ENCODE measurements around the gene RCAN1. TPM values are rescaled to one million over a fixed set of nuclear protein-coding genes. Genes with fewer than 3 reads are reported as not detected.
"Not testable (repeated sequence)": the region's sequence is repeated elsewhere in the genome, so short reads cannot be mapped to it uniquely, and the experiment has no call there.

The RCAN1 gene
- total RNA-seq, 1 donor from 2014 or later: 8.7 TPM

DNA sequence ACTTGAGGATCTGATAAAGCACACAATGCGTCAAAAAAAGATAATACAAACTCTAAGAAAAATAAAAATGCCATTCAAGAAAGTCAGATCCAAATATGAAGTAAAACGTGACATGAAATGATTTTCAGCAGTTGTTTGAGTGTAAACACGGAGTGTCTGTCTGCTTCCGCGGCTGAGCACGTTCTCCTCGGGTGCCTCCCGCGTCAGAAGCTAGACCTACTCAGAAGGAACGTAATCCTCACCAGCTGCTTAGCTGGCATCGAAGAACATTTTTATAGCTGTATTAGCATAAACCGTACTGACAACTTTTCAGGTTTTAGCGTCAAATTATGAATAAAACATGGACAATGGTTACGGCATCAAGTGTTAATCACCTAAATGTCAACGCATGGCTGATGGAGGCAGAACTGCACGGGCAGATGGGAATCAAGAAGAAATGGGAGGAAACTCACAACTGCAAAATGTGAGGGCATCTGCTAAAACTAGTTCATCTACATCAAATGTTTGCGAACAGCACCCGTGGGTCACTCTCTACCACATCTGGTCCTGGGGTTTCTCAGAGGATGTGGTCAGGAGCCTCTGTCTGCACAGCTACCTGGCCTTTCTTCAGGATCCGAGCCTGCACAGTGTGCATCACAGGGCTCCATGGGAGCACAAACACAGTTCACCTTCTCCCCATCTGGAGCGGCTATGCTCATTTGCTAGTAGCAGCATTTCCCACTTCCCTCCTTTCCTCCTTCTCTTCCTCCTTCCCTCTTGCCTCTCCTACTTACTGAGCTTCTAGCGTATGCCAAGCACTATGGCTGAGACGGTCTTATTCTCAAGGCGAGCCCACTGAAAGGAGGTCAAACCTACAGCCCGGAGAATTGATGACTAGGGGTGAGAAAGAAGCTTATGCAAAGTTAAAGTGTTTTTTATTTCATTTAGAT lies 40.0 kb downstream of the RCAN1 start:
- intact Hi-C loops (cut with micrococcal nuclease): no loop called here

DNA sequence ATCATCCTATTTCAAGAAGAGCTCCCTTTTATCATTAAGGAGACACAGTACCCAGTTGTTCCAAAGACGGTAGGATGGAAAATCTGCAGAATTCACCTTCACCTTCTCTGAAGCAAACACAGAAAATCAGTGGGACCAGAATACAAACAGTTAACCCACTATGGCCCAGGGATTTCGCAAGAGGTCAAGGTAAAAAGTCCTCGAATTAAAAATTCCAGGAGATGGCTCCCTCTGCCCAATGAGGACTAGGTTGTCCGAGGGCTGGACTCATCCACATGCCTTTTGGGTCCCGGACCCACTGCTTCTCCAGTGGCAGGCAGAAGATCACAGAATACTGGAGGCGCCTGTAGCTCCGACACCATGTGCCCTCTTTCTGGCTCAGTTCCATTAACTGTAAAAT lies 42.9 kb downstream of the RCAN1 start:
- intact Hi-C loops (cut with micrococcal nuclease): no loop called here

DNA sequence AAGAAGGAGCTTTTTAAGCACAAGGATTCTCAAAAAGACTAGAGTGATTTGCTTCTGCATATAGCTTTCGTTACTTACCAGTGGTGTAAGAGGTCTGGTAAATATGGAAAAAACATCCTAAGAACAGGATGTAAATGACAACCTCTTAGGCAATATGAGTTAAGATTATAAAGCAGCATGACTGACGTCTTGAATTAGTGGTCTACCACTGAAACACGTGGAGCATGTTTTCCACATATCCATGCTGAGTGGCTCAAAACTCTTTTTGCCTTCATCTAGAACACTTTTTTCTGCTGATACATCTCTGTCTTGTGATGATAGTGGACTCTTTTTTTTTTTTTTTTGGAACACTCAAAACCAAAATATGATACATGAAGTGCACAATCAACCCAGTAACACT lies 44.6 kb downstream of the RCAN1 start:
- intact Hi-C loops (cut with micrococcal nuclease): no loop called here

DNA sequence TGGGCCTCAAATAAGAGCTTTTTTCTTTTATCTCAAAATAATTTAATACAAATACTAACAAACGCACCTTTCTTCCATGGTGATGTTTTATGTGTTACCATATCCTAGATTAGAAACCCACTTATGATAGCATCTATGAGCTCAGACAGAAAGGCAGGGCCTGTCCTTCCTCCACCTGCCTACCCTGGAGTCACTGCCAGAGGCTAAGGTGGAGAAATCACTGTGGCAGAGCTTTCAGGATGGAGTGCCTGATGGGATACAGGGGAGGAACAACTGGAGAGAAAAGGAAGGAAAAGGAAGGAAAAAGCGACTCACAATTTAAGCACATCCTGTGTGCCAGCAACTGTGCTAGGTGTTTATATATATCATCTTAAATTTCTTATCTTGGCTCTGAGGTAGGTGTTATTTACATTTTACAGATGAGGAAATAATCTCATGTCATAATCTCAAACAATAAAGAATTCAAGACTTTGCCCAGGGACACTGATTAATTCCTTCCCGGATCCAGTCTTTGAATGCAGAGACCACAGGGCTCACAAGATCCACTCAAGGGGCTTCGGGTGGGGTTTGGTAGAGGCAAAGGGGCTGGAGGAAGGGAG lies 45.4 kb downstream of the RCAN1 start:
- intact Hi-C loops (cut with micrococcal nuclease): no loop called here

DNA sequence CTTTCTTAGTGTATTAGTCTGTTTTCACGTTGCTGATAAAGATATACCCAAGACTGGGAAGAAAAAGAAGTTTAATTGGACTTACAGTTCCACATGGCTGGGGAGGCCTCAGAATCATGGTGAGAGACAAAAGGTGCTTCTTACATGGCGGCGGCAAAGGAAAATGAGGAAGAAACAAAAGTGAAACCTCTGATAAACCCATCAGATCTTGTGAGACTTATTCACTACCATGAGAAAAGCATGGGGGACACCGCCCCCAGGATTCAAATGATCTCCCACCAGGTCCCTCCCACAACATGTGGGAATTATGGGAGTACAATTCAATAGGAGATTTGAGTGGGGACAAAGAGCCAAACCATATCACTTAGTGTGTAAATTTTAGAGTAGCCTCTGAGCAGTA lies 46.1 kb downstream of the RCAN1 start:
- intact Hi-C loops (cut with micrococcal nuclease): not testable (repeated sequence)

DNA sequence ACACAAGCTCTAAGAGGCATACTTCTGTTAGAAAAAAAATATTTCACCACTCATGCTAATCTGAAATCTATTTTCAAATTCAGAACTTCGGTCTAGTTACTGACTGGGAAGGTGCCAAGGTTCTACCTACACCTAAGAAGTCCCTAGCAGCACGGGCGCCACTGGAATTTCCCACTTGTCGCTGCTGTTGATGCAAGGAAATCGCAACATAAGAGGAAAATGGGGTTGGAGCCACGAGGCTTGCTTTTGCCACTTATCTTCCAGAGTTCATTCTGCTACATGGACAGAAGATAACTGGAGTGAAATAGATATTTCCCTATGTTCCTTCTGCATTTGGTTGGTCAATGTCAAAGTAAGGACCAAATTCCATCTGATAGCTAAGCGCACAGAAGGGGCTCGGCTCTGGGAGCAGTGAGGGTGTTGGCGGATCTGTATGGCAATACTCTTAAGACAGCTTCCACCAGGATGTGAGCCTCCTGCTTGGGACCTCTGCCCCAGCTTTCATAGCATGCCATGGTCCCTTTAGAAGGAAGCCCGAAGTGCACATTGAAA lies 47.2 kb downstream of the RCAN1 start:
- intact Hi-C loops (cut with micrococcal nuclease): no loop called here

DNA sequence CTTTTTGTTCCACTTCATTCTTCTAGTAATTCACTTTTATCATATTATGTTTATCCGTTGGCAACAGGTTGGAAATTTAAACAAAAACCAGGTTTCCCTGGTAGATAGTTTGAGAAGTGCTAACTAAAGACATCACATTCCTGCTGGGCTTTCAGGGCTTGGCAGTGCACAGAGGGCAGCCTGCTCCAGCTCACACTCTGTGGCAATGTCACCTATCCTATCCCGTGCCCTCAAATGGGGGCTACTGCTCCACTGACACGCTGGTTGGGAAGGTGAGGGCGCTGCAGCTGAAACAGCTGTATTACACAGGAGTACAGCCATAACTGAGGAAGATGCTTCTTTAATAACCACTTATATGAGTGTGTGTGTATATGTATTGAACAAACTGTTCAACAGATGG lies 49.7 kb downstream of the RCAN1 start:
- intact Hi-C loops (cut with micrococcal nuclease): no loop called here

DNA sequence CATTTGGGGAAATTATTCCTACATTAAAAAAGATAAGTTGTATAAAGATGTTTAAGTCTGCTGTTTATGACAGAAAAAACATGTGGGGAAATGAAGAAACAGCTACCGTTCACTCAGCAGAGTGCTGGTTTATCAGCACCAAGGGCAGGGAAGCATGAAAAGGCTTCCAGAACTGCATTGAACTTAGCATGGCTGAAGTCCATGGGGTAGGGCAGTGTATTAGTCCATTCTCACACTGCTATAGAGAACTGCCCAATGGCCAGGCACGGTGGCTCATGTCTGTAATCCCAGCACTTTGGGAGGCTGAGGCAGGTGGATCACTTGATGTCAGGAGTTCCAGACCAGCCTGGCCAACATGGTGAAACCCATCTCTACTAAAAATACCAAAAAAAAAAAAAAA lies 51.5 kb downstream of the RCAN1 start:
- intact Hi-C loops (cut with micrococcal nuclease): not testable (repeated sequence)

DNA sequence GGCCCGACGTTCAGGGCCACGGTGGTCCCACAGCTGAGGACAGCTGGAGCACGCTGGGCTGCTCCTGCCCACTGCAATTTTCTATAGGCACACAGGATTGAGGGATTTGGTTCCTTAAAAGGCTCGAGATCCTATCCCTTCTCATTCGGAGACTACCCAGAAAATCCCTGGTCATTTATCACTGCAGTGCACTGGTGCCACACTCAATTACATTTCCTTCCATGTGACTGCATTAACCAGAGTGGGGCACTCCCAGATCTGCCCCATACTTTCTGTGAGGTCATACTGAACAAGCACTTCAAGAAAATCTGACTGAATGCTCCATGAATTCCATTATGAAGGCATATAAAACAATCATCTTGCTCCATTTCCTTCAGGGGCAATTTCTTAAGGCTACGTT lies 53.1 kb downstream of the RCAN1 start:
- intact Hi-C loops (cut with micrococcal nuclease): no loop called here

DNA sequence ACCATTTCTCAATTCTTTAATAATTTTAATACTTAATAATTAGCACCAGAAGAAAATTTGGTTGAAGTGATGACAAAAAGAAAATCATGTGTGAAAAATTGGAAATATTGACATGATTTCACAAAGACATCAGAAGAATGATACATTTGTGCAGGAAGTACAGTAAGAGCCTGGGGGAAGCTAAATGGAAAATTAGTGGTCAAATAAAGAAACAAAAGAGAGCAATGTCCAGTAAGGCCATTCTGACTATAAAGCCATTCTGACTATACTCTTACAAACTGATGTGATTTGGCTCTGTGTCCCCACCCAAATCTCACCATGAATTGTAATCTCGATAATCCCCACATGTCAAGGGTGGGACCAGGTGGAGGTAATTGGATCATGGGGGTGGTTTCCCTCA lies 54.3 kb downstream of the RCAN1 start:
- intact Hi-C loops (cut with micrococcal nuclease): no loop called here

DNA sequence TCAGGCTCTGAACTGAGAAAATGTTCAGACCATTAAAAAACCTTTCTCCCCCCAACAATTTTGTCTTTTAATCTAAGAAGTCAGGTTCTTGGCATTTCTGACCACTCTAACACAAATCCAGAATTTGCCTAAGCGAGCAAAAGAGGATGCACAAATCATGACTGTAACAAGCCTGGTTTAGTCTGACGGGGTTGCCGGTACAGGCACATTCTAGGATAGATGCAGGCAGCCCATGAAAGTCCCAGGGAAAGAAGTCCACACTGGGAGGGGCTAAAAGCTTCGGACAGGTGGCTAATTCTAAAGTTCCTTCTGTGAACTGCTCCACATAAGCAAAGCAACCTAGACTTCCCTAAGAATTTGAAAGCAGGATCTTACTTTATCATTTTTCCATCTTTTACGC lies 54.9 kb downstream of the RCAN1 start:
- intact Hi-C loops (cut with micrococcal nuclease): no loop called here

DNA sequence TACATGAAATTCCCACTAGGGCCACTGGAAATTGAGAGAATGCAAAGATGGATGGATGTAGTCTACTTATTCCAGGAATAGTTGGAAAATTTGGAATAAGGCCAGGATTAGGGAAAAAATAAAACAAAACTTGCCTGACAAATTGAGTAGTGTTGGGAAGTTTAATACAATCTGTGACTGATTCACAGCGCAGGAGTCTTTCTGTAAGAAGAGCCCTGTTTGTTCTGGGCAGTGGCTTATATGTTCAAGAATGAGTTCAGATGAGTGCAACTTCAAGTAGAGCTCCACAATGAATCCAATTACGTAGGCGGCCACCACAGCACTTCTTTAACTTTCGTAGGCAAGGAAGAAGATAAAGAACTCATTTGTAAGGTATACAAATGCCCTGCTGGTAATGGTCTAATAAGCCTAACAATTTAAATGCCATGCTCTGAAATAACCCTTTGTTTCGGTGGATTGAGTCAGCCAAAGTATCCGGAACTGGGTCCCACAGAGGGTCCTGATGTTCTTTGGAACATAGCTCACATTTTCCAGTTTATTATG lies 55.8 kb downstream of the RCAN1 start:
- intact Hi-C loops (cut with micrococcal nuclease): no loop called here

DNA sequence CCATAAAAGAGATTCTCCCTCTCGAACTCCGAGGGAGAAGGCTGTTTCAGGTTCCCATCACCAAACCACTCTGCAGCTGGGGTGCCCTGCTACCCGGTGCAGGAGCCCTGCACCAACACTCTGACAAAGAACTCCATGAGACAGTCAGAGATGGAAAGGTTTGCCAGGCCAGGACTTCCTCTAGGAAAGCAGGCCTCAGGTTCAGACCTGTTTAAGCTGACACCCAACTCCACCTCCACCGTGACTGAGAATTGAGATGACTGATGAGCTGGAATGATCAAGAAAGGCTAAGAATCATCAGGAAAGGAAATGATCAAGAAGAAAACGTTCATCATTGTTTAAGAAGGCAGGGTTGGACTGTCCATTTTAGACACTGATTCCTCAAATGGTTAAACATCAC lies 56.7 kb downstream of the RCAN1 start:
- intact Hi-C loops (cut with micrococcal nuclease): no loop called here

DNA sequence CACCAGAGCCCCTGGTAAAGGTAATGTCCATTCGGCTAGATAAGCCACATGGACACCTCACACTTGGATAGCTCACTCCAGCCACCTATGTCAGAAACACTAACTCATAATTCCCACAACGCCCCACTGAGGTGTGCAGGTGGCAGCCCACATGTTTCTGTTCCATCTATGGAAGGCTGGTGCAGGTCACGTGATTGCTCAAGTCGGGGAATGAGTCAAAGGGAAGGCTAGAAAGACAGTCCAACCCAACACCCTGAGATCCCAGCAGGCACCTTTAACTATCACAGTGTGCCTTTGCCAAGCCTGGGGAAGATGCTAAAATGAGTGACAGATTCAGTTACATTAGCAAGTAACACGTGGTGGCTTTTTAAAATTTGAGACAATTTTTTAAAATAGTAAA lies 57.7 kb downstream of the RCAN1 start:
- intact Hi-C loops (cut with micrococcal nuclease): no loop called here

DNA sequence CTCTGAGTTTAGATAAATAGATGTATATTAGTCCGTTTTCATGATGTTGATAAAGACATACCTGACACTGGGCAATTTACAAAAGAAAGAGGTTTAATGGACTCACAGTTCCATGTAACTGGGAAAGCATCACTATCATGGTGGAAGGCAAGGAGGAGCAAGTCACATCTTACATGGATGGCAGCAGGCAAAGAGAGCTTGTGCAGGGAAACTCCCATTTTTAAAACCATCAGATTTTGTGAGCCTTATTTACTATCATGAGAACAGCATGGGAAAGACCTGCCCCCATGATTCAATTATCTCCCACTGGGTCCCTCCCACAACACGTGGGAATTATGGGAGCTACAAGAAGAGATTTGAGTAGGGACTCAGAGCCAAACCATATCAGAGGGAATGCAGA lies 60.2 kb downstream of the RCAN1 start:
- intact Hi-C loops (cut with micrococcal nuclease): not testable (repeated sequence)

DNA sequence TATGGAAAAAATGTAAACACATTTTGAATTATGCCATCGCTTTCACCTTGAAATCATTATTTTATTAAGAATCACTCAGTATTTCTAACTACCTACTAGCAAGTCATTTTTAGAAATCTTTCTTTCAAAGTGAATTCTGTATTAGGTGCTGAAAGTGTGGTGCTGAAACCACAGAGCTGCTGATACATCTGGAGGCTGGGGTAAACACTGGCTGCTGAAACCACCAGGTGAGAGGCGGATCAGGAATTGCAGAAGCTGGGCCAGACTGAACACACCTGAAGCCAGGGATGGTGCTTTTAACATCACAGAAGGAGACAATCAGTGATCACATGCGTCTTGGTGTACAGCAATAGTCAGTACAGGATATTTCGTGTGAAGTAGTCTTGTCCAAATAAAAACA lies 60.7 kb downstream of the RCAN1 start:
- intact Hi-C loops (cut with micrococcal nuclease): no loop called here

DNA sequence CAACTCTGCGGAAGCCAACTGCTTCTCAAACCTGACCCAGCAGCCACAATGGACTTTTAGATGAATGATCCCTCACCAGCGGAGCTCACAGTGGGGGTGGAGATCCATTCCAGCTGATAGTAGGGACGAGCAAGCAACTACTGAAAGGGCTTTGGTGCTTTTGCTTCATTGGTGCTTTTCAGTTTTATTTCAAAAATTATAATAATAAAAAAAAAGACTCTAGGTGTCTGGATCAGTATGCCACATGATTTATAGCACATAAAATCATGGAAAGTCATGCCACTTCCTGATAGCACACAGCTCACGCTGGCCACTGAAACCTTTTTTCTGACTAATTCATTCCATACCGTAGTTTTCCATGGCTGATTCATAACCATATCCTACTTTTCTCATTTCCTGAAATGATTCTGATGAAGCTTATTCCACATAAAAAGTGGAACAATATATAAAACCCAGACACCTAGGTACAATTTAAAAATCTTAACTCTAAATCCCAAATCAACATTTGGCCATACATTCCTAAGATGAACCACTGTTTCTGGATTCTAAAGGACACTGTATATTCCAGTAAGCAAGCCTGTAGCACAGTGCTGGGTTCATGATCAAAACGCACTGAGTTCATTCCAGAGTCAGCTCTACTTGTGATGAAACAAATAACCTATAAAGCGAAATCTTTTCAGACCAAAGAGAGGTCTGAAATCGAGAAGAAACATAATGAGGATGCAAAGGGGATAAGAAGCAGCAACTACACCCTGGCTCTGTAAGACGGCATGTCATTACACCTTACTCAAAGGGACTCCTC lies 61.6 kb downstream of the RCAN1 start:
- intact Hi-C loops (cut with micrococcal nuclease): no loop called here

DNA sequence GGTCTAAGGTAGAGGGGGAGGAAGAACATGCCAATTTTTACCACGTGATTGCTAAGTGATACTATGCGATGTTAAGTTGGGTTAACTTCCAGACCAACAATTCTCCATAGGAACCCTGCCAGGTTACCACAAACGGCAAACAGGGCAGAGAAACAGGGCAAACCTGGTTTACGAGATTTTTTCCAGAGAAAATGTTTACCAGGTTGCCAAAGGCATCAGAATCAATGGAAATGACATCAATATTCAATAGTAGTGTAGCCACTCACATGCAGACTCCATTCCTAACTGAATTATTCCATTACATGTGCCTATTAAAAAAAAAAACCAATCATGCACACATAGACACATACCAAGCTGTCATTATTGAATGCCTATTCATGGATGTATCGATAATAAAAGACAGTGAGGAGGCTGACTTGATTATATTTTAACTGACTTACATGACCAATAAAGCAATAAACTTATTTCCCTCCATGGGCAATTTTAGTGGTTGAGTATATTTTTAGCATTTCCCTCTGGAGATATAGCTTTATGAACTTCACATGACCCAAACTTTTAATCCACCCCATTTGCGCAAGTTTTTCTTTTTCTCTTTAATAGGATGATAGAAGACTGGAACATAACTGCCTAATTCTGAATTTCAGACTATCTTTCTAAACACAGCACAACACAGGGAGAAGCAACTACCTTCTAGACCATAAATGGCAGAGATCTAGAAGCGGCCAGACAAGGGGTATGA lies 62.4 kb downstream of the RCAN1 start:
- intact Hi-C loops (cut with micrococcal nuclease): no loop called here

DNA sequence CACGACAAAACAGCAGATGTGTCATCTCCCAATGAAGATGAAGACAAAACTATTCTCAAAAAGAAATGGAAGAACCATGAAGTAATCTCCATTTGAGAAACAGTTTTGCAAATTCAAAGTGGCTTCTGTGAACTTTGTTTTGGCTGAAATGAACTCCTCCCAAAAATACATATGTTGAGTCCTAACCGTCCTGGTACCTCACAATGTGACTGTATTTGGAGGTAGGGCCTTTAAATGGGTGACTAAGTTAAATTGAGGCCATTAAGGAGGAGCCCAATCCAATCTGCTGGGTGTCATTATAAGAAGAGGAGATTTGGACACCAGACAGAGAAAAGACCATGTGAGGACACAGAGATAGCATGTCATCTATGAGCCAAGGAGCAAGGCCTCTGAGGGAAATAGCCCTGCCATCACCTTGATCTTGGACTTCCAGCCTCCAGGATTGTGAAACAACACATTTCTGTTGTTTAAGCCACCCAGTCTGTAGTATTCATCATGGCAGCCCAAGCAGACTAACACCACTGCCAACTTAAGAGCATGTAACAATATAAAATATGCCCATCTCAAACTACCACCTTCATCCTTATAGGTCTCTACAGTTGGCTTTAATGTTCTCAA lies 64.6 kb downstream of the RCAN1 start:
- intact Hi-C loops (cut with micrococcal nuclease): no loop called here

DNA sequence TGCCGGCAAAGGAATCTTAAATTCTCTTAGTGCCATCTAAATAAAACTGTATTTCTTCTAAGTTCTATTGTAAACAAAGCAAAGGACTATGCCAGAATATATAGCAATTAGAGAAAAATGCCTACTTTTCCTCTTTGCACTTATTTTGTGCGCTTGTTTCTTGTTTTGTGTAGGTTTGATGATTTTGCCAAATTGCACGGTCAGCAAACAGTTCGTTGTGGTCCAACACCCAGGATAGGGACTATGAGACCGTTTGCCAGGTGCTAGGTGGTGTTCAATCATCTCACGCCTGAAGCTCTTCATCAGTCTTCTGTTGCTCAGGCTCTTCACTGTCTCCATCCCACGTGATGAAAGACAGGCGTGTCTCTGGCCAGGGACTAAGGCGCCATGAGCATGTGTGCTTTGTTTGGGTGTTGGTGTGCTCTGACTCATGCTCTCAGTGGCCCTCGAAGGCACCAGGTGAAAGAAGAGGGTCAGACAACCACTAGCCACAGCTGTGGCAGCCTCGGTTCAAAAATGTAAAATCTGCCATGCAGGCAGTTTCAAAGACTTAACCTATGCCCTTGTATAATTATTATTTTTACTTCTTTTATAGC lies 66.0 kb downstream of the RCAN1 start:
- intact Hi-C loops (cut with micrococcal nuclease): no loop called here

All from T-helper 1 cell treated with Interleukin-12 subunit alpha and Interleukin-12 subunit beta and Interleukin-4 antibody, amounts not matched to agents 30 ng/mL and 1 ng/mL, for 36 hours (primary cell).